Naive thymus-derived CD4-positive, alpha-beta T cell (primary cell): ENCODE measurements around the gene WFDC10A. TPM values are rescaled to one million over a fixed set of nuclear protein-coding genes. Genes with fewer than 3 reads are reported as not detected.
"Not testable (repeated sequence)": the region's sequence is repeated elsewhere in the genome, so short reads cannot be mapped to it uniquely, and the experiment has no call there.

Source experiments
- ATAC-seq: fragments of 150-1000 bp; cut with Tn5 transposase; 2 replicates; pipeline ENCODE4 v1.10.0; 2021; ENCODE audit warnings: mild to moderate bottlenecking, moderate library complexity
- CTCF ChIA-PET: fragments of 350-600 bp; sonication (Branson Sonifier 250); formaldehyde crosslinking; loops from one replicate; lab custom pipeline; 2021; ENCODE audit warnings: antibody characterized with exemption; lab: Charles Lee
- POLR2A ChIA-PET: fragments of 350-600 bp; sonication (Branson Sonifier 250); formaldehyde crosslinking; loops from one replicate; lab custom pipeline; 2021; ENCODE audit warnings: antibody characterized with exemption, inconsistent platforms; lab: Charles Lee
- DNase-seq, 9 donors: peaks; one replicate each; pipeline versions ENCODE4 v3.0.0 to v3.0.0-alpha.2; 2020 to 2022; ENCODE audit warnings: mixed read lengths in 1 of 9
- H3K27ac ChIP-seq: one replicate; pipeline ENCODE4 v1.7.0; 2013; ENCODE audit warnings: mild to moderate bottlenecking, low read depth, low read length, moderate library complexity
- H3K27me3 ChIP-seq, 2 donors: one replicate each; pipeline ENCODE4 v1.7.0; 2013; ENCODE audit warnings: low read length in 2 of 2, mild to moderate bottlenecking in 2 of 2, moderate library complexity in 2 of 2; ENCODE audit not compliant: control insufficient read depth in 2 of 2, insufficient read depth in 2 of 2
- H3K36me3 ChIP-seq, 3 experiments: 1 replicate in 2 of 3; 2 replicates in 1 of 3; pipeline ENCODE4 v1.7.0; 2013; ENCODE audit warnings: low read length in 3 of 3, mild to moderate bottlenecking in 3 of 3, moderate library complexity in 1 of 3; ENCODE audit not compliant: insufficient read depth in 3 of 3, control insufficient read depth in 2 of 3
- H3K4me1 ChIP-seq, 2 donors: one replicate each; pipeline ENCODE4 v1.7.0; 2013; ENCODE audit warnings: low read length in 2 of 2, mild to moderate bottlenecking in 2 of 2, moderate library complexity in 1 of 2; ENCODE audit not compliant: control insufficient read depth in 2 of 2, insufficient read depth in 2 of 2
- H3K4me3 ChIP-seq: 2 replicates; pipeline ENCODE4 v1.7.0; 2013; ENCODE audit warnings: mild to moderate bottlenecking, low read length
- H3K9me3 ChIP-seq, 3 experiments: 1 replicate in 2 of 3; 2 replicates in 1 of 3; pipeline ENCODE4 v1.7.0; 2013; ENCODE audit warnings: low read length in 3 of 3; ENCODE audit not compliant: control insufficient read depth in 2 of 3
- H3K27ac Mint-ChIP-seq, 9 donors: one replicate each; pipeline ENCODE4 v1.8.0; 2020 to 2022; ENCODE audit warnings: mixed read lengths in 9 of 9, mild to moderate bottlenecking in 8 of 9, moderate library complexity in 5 of 9, inconsistent platforms in 2 of 9
- H3K27me3 Mint-ChIP-seq, 5 donors: one replicate each; pipeline ENCODE4 v1.8.0; 2021 to 2022; ENCODE audit warnings: mixed read lengths in 5 of 5, mild to moderate bottlenecking in 1 of 5
- H3K36me3 Mint-ChIP-seq, 5 donors: one replicate each; pipeline ENCODE4 v1.8.0; 2020 to 2022; ENCODE audit warnings: mixed read lengths in 5 of 5, mild to moderate bottlenecking in 3 of 5, inconsistent platforms in 1 of 5
- H3K4me1 Mint-ChIP-seq, 7 donors: one replicate each; pipeline ENCODE4 v1.8.0; 2020 to 2022; ENCODE audit warnings: mixed read lengths in 7 of 7, mild to moderate bottlenecking in 3 of 7, inconsistent platforms in 1 of 7
- H3K4me3 Mint-ChIP-seq, 10 donors: one replicate each; pipeline ENCODE4 v1.8.0; 2020 to 2022; ENCODE audit warnings: mild to moderate bottlenecking in 10 of 10, mixed read lengths in 10 of 10, moderate library complexity in 6 of 10, inconsistent platforms in 2 of 10
- H3K9me3 Mint-ChIP-seq, 11 donors: one replicate each; pipeline ENCODE4 v1.8.0; 2020 to 2022; ENCODE audit warnings: mixed read lengths in 11 of 11, mild to moderate bottlenecking in 4 of 11, inconsistent platforms in 1 of 11, moderate library complexity in 1 of 11
- intact Hi-C, 2 donors: fragments of 100-400 bp; cut with micrococcal nuclease; formaldehyde crosslinking; loops; one replicate each; pipeline ENCODE4 v1.15.1; 2023
- polyA plus RNA-seq, 2 donors: library from polyadenylated mRNA; unstranded; fragments of 300-500 nt; fragmentation: Illumina TruSeq; gene quantifications; one replicate each; pipeline ENCODE4 v1.2.3, GENCODE V29; 2021
- total RNA-seq, 6 experiments: library from RNA in 5 of 6; stranded (reverse) in 5 of 6; gene quantifications; 1 replicate in 5 of 6; 2 replicates in 1 of 6; pipeline ENCODE4 v1.2.3 and lab custom pipeline; 2021 to 2026

The WFDC10A gene
- total RNA-seq: not detected
- not detected for polyA plus RNA-seq
- total RNA-seq (lab: John Stamatoyannopoulos, UW): not detected

DNA sequence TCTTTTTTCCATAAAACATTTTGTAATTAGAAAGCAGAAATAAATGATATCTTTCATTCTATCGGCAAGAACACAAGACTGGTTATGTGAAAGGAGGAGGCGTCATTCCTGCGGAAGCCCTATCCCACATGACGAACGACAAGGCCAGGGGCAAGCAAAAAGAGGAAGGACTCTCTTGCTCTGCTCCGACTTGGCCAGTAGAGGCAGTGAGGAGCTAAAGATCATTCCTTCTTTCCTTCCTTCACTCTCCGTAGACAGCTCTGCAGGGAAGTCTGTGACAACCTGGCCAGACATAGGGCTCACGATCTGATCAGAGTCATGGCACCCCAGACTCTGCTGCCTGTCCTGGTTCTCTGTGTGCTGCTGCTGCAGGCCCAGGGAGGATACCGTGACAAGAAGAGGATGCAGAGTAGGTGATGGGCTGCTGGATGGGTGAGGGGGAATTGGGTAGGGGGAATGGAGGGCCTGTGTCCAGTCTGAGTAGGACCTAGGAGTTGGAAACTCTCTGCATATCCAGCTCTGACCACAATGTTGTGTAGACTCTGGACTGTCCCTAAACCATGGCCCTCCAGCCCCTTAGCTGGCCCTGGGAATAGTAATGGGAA, at the start of gene WFDC10A:
TSS of gene WFDC10A (plus strand) at position 244 of the 605 bp plus-strand sequence. CDS start at position 319, 75 bp downstream.
- H3K9me3 Mint-ChIP-seq: peaks cover 0 to 10% (median 6%) of the 10 kb centered on the region in 11 donors
- Histone ChIP-seq H3K4me1 (no peaks in the 10 kb centered on the region), H3K4me3 (no peak within 1 kb of the TSS), H3K9me3 (no peaks in the 10 kb centered on the region), H3K27ac (no peak within 1 kb of the TSS), H3K36me3 (no peaks in the 10 kb centered on the region), H3K27me3 (peaks cover 0 to 4% of the 10 kb centered on the region in 2 donors)
- intact Hi-C loops: no loop called here
- H3K27ac Mint-ChIP-seq: no peak within 1 kb of the TSS
- CTCF ChIA-PET: interaction anchor here (0.5 kb wide), 1 partner anchor 309 kb away, joined by 3 read pairs; no protein-coding TSS in a partner anchor
- H3K4me1 Mint-ChIP-seq: peaks cover 0 to 5% (median 0%) of the 10 kb centered on the region in 7 donors
- no peaks in the 10 kb centered on the region for H3K36me3 Mint-ChIP-seq
- no peak within 1 kb of the TSS for H3K4me3 Mint-ChIP-seq
- peaks cover 21 to 58% (median 41%) of the 10 kb centered on the region in 5 donors for H3K27me3 Mint-ChIP-seq
- POLR2A ChIA-PET: no interaction called here
- ATAC-seq (peak; percentile 82), DNase-seq (peak in 1 of 9 donors; percentile 7)

DNA sequence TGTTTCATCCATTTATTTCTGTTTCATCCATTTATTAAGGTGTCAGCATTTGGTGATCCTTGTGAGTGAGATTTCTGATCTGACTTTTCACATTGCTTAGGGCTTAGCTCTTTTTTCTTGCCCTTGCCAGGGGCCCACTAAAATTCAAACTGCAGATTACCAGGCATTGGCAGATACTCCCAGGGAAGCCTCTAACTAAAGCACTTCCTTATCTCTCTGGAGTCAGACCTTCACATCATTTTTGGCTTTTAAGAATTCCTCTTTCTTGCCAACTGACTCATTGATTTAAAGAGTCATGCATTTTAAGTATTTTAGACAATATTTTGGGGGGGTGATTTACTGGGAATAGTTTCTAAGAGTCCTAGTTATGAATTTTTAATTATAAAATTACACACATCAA, 47.8 kb upstream of the WFDC10A start:
- Mint-ChIP-seq H3K27ac (no peak overlapping the region), H3K4me1 (no peaks in the 10 kb centered on the region), H3K4me3 (no peak overlapping the region), H3K36me3 (no peaks in the 10 kb centered on the region), H3K9me3 (peaks cover 0 to 2% (median 0%) of the 10 kb centered on the region in 11 donors), H3K27me3 (peaks cover 8 to 37% (median 17%) of the 10 kb centered on the region in 5 donors)
- ChIA-PET CTCF (no interaction called here), POLR2A (no interaction called here)
- Histone ChIP-seq H3K27ac (no peak overlapping the region), H3K9me3 (no peaks in the 10 kb centered on the region), H3K36me3 (no peaks in the 10 kb centered on the region), H3K27me3 (no peaks in the 10 kb centered on the region), H3K4me1 (no peaks in the 10 kb centered on the region), H3K4me3 (no peak overlapping the region)
- ATAC-seq: no peak
- no peak for DNase-seq
- intact Hi-C loops: no loop called here

DNA sequence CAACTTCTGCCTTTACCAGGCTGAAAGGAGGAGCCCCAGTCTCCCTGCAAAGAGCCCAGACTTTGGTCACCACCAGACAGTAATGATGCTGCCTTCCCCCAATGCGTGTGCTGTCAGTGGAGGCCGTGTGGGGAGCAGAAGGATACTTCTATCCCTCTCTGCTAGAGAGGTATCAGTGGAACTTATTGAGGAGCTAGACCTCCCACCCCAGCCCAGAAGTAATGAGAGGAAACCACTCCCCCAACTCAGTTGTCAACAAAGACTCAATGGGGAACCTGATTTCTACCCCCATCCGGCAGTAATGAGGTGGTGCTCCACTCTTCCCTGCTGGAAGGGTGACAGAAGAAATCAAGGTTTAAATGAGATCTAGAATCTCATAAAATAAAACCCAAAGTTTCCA, 46.0 kb upstream of the WFDC10A start:
- ATAC-seq (no peak), DNase-seq (no peak)
- ChIA-PET CTCF (no interaction called here), POLR2A (no interaction called here)
- Mint-ChIP-seq H3K9me3 (peaks cover 0 to 2% (median 0%) of the 10 kb centered on the region in 11 donors), H3K4me1 (no peaks in the 10 kb centered on the region), H3K27me3 (peaks cover 8 to 38% (median 15%) of the 10 kb centered on the region in 5 donors), H3K4me3 (no peak overlapping the region), H3K27ac (no peak overlapping the region), H3K36me3 (no peaks in the 10 kb centered on the region)
- Histone ChIP-seq H3K27ac (no peak overlapping the region), H3K27me3 (no peaks in the 10 kb centered on the region), H3K4me3 (no peak overlapping the region), H3K4me1 (no peaks in the 10 kb centered on the region), H3K9me3 (no peaks in the 10 kb centered on the region), H3K36me3 (no peaks in the 10 kb centered on the region)
- intact Hi-C loops: no loop called here

GRCh38 chr20:45584294-45584693, 45.2 kb upstream of the WFDC10A start:
- H3K4me1 ChIP-seq, H3K9me3 ChIP-seq, DNase-seq, CTCF ChIA-PET, H3K27ac ChIP-seq, POLR2A ChIA-PET, H3K4me3 ChIP-seq, H3K36me3 Mint-ChIP-seq, H3K9me3 Mint-ChIP-seq, intact Hi-C loops, H3K4me1 Mint-ChIP-seq, H3K4me3 Mint-ChIP-seq, H3K36me3 ChIP-seq, ATAC-seq, H3K27me3 ChIP-seq, H3K27ac Mint-ChIP-seq: not testable (repeated sequence)
- peaks cover 12 to 42% (median 16%) of the 10 kb centered on the region in 5 donors for H3K27me3 Mint-ChIP-seq

- H3K36me3 ChIP-seq, intact Hi-C loops, H3K4me3 Mint-ChIP-seq, H3K27ac Mint-ChIP-seq, H3K27ac ChIP-seq, POLR2A ChIA-PET, DNase-seq, H3K9me3 ChIP-seq, H3K4me3 ChIP-seq, H3K9me3 Mint-ChIP-seq, ATAC-seq, H3K4me1 Mint-ChIP-seq, H3K4me1 ChIP-seq, CTCF ChIA-PET, H3K36me3 Mint-ChIP-seq, H3K27me3 ChIP-seq: not testable (repeated sequence)
- peaks cover 5 to 34% (median 13%) of the 10 kb centered on the region in 5 donors for H3K27me3 Mint-ChIP-seq
These were observed 43.6 kb upstream of the WFDC10A start for GRCh38 chr20:45585986-45586385.

- Mint-ChIP-seq H3K4me1 (no peaks in the 10 kb centered on the region), H3K27ac (no peak overlapping the region), H3K27me3 (peaks cover 13 to 31% (median 28%) of the 10 kb centered on the region in 5 donors), H3K36me3 (no peaks in the 10 kb centered on the region), H3K9me3 (peaks cover 0 to 3% (median 0%) of the 10 kb centered on the region in 11 donors), H3K4me3 (no peak overlapping the region)
- intact Hi-C loops: no loop called here
- ATAC-seq: no peak
- H3K27ac ChIP-seq: no peak overlapping the region
- H3K36me3 ChIP-seq: no peaks in the 10 kb centered on the region
- DNase-seq: no peak
- no peaks in the 10 kb centered on the region for H3K9me3 ChIP-seq
- POLR2A ChIA-PET: no interaction called here
- H3K4me1 ChIP-seq: no peaks in the 10 kb centered on the region
- H3K27me3 ChIP-seq: no peaks in the 10 kb centered on the region
- H3K4me3 ChIP-seq: no peak overlapping the region
- CTCF ChIA-PET: no interaction called here
These were observed 40.7 kb upstream of the WFDC10A start for GRCh38 chr20:45588800-45589199.

GRCh38 chr20:45589725-45590124, 39.8 kb upstream of the WFDC10A start:
- POLR2A ChIA-PET: no interaction called here
- Histone ChIP-seq H3K27ac (no peak overlapping the region), H3K4me3 (no peak overlapping the region), H3K9me3 (no peaks in the 10 kb centered on the region), H3K36me3 (no peaks in the 10 kb centered on the region), H3K4me1 (no peaks in the 10 kb centered on the region), H3K27me3 (no peaks in the 10 kb centered on the region)
- Mint-ChIP-seq H3K27me3 (peaks cover 19 to 38% (median 33%) of the 10 kb centered on the region in 5 donors), H3K27ac (no peak overlapping the region), H3K4me3 (no peak overlapping the region), H3K4me1 (no peaks in the 10 kb centered on the region), H3K9me3 (peaks cover 0 to 3% (median 0%) of the 10 kb centered on the region in 11 donors), H3K36me3 (no peaks in the 10 kb centered on the region)
- ATAC-seq (no peak), DNase-seq (no peak)
- CTCF ChIA-PET: no interaction called here
- intact Hi-C loops: no loop called here
